Naive B cell (primary cell): ENCODE results near the gene FSIP2. TPM values are rescaled to one million over a fixed set of nuclear protein-coding genes. Genes with fewer than 3 reads are reported as not detected.

ENCODE experiments used
- ATAC-seq, 2 donors: fragments of 150-1000 bp; cut with Tn5 transposase; 2 replicates each; pipeline ENCODE4 v1.10.0; 2021; ENCODE audit warnings: low read depth in 2 of 2, mild to moderate bottlenecking in 2 of 2, moderate library complexity in 2 of 2
- DNase-seq: peaks from one replicate; pipeline ENCODE4 v3.0.0; 2022
- H3K27ac Mint-ChIP-seq, 6 donors: one replicate each; pipeline ENCODE4 v1.8.0; 2020 to 2022; ENCODE audit warnings: mild to moderate bottlenecking in 6 of 6, mixed read lengths in 6 of 6, moderate library complexity in 5 of 6, inconsistent platforms in 2 of 6
- H3K27me3 Mint-ChIP-seq, 3 donors: one replicate each; pipeline ENCODE4 v1.8.0; 2021 to 2022; ENCODE audit warnings: mixed read lengths in 3 of 3, mild to moderate bottlenecking in 1 of 3
- H3K36me3 Mint-ChIP-seq, 2 donors: one replicate each; pipeline ENCODE4 v1.8.0; 2020 to 2022; ENCODE audit warnings: mixed read lengths in 2 of 2, inconsistent platforms in 1 of 2, mild to moderate bottlenecking in 1 of 2
- H3K4me1 Mint-ChIP-seq, 3 donors: one replicate each; pipeline ENCODE4 v1.8.0; 2020 to 2022; ENCODE audit warnings: mixed read lengths in 3 of 3, inconsistent platforms in 1 of 3, mild to moderate bottlenecking in 1 of 3, moderate library complexity in 1 of 3
- H3K4me3 Mint-ChIP-seq, 8 donors: one replicate each; pipeline ENCODE4 v1.8.0; 2020 to 2022; ENCODE audit warnings: mild to moderate bottlenecking in 8 of 8, mixed read lengths in 8 of 8, moderate library complexity in 8 of 8, inconsistent platforms in 2 of 8
- H3K9me3 Mint-ChIP-seq, 7 donors: one replicate each; pipeline ENCODE4 v1.8.0; 2020 to 2022; ENCODE audit warnings: mixed read lengths in 7 of 7, mild to moderate bottlenecking in 5 of 7, inconsistent platforms in 2 of 7, moderate library complexity in 1 of 7
- polyA plus RNA-seq, 6 donors: library from polyadenylated mRNA; unstranded; fragments of 300-500 nt; fragmentation: Illumina TruSeq; gene quantifications; one replicate each; pipeline ENCODE4 v1.2.3, GENCODE V29; 2021; ENCODE audit warnings: low read depth in 6 of 6

Gene FSIP2
- polyA plus RNA-seq, 6 donors from 2014 or later, result 0.12 TPM; not detected in 5

DNA sequence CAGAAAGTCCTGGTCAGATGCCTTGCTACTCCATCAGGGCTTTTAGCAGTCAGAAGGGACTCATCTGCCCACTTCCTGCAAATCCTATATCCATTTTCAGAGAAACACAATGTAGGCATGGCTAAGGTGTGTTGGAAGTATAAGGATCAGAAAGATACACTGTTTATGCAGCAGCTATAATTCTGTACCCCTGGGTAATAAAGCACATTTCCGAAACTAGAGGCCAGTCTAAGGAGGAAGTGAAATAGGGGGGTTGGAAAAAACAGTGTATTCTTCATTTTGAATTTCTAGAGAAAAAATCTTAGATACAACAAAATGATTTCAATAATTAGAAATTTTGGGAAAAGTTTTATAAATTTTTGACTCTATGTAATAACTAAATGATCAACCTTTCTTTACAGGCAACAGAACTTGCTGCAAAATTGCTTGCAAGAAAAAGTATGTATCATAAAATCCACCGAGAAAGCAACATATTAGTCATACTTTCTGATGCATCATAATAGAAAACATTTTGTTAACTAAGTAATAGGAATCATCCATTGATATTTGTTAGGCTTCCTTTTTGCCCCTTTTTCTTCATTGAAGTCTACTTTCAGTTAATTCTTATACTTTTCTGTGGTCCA is 47.4 kb downstream of the FSIP2 start:
- Mint-ChIP-seq H3K27me3 (no peaks in the 10 kb centered on the region), H3K36me3 (no peaks in the 10 kb centered on the region), H3K9me3 (no peaks in the 10 kb centered on the region), H3K27ac (no peak overlapping the region), H3K4me3 (no peak overlapping the region), H3K4me1 (no peaks in the 10 kb centered on the region)
- DNase-seq (no peak), ATAC-seq (no peak)

DNA sequence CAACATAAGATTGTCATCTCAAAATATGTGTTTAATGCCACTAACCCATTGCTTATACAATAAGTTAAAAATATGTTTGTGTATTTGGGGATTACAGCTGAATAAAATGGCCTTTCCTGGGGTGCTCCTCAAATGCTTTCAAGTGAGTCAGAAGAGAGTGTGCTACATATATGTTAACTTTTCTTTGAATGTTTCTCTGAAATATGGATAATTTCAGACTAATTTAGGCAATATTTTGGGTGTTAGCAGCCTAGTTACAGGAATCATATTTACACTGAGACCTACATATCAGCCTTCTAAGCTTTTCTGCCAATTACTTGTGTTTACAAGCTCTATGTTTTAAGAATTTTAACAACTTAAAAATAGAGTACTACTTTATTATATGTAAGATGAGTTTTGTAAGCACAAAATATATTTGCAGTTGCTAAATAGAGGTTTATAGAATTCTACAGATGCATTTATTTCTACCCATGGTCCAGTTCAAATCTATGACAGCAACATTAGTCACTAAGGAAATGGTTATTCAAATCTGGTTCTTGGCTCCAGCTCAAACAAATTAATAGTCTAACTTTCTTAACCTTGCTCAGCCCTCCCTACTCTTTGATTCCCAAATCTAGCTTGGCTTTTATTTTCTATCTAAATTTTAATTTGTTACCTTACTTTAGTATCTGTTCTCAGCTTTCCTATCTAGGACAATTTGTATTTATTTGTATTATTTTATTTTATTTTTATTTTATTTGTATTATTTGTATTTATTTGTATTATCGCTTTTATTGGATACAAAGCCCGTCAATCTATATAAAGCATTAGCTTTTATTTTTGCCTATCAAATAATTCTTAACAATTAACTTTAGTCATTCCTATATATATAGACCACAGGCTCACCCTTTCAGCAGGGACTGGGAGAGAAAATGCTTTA is 48.9 kb downstream of the FSIP2 start:
- Mint-ChIP-seq H3K27me3 (no peaks in the 10 kb centered on the region), H3K36me3 (peaks cover 0 to 5% of the 10 kb centered on the region in 2 donors), H3K4me1 (no peaks in the 10 kb centered on the region), H3K9me3 (no peaks in the 10 kb centered on the region), H3K27ac (no peak overlapping the region), H3K4me3 (no peak overlapping the region)
- no peak for DNase-seq
- ATAC-seq, result no peak

DNA sequence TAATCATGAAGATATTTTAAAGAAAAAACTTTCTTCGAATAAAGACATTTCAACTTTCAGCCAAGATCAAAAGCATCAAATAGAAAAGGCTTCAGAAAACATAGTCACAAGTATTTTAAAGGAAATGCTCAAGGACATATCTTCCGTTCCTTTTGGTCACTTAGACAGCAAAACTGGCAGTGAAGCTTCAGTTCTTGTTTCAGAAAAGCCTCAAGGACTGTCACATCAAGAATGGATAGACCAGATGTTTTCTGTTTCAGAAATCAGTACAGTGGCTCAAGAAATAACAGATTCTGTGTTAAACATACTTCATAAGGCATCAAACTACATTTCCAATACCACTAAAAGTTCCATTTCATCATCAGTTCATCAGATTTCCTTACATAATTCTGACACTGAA is 51.8 kb downstream of the FSIP2 start:
- Mint-ChIP-seq H3K4me1 (no peaks in the 10 kb centered on the region), H3K27me3 (no peaks in the 10 kb centered on the region), H3K4me3 (no peak overlapping the region), H3K27ac (no peak overlapping the region), H3K9me3 (no peaks in the 10 kb centered on the region), H3K36me3 (peaks cover 0 to 5% of the 10 kb centered on the region in 2 donors)
- ATAC-seq (no peak), DNase-seq (no peak)

DNA sequence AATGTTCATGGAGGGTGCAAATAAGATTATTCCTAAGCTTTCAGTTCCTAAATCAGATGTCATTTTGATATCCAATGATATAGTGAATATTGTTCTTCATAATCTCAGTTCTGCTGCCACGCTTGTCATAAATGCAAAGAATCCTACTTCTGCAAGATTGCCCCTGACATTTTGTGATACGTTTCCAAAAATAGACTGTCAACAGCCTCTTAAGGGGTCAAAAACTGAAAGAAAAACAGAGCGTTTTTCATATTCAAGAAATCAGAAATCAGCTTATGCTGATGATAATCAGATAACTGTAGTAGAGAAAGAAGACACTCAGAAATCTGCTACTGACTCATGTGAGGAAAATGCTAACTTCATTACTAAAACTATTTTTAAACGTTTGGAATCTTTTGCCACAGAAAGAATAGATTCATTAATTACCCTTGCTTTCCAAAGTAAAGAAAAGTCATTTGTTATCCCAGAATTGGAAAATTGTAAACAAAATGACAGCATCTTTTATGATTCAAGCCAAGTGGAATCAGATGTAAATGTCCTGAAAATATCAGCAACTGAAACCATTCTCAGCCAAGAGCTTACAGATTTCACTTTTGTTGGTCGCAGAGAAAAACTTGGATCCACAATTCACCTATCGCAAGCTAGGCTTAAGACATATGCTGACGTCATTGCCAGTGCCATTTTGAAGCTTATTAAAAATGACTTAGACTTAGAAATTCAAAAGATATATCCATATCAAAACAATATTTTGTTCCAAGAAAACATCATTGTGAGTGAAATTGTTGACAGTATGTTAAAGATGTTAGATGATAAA is 55.1 kb downstream of the FSIP2 start:
- DNase-seq (no peak), ATAC-seq (no peak)
- Mint-ChIP-seq H3K9me3 (no peaks in the 10 kb centered on the region), H3K4me1 (no peaks in the 10 kb centered on the region), H3K36me3 (peaks cover 0 to 5% of the 10 kb centered on the region in 2 donors), H3K4me3 (no peak overlapping the region), H3K27me3 (no peaks in the 10 kb centered on the region), H3K27ac (no peak overlapping the region)

DNA sequence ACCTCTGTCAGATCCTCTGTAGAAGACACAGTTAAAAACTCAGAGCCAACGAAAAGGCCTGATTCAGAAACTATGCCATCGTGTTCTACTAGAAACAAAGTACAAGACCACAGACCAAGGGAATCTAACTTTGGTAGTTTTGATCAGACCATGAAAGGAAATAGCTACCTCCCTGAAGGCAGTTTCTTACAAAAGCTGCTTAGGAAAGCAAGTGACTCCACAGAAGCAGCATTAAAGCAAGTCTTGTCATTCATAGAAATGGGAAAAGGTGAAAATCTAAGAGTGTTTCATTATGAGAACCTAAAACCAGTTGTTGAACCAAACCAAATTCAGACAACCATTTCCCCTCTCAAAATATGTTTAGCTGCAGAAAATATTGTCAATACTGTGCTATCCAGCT is 58.2 kb downstream of the FSIP2 start:
- no peaks in the 10 kb centered on the region for H3K9me3 Mint-ChIP-seq
- no peak overlapping the region for H3K27ac Mint-ChIP-seq
- H3K4me1 Mint-ChIP-seq, result no peaks in the 10 kb centered on the region
- ATAC-seq (no peak), DNase-seq (no peak)
- peaks cover 0 to 9% of the 10 kb centered on the region in 2 donors for H3K36me3 Mint-ChIP-seq
- no peak overlapping the region for H3K4me3 Mint-ChIP-seq
- no peaks in the 10 kb centered on the region for H3K27me3 Mint-ChIP-seq

DNA sequence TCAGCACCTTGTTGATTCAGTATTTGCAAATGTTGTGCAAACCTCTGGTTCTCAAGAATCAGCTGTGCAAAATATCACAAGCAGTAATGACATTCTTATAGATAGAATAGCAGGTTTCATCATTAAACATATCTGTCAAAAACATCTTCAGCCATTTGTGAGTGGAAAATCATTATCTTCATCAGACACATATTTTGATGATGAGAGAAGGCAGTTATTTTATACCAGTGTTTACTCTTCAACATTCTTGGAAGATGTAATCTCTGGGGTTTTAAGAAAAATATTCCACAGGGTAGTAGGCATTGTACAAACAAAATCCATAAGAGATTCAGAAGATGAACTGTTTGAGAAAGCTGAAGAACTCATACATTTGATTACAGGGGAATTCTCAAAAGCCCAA is 64.3 kb downstream of the FSIP2 start:
- no peaks in the 10 kb centered on the region for H3K27me3 Mint-ChIP-seq
- no peaks in the 10 kb centered on the region for H3K9me3 Mint-ChIP-seq
- H3K36me3 Mint-ChIP-seq, result peaks cover 0 to 16% of the 10 kb centered on the region in 2 donors
- no peak for DNase-seq
- H3K27ac Mint-ChIP-seq, result no peak overlapping the region
- no peaks in the 10 kb centered on the region for H3K4me1 Mint-ChIP-seq
- ATAC-seq, result no peak
- no peak overlapping the region for H3K4me3 Mint-ChIP-seq

DNA sequence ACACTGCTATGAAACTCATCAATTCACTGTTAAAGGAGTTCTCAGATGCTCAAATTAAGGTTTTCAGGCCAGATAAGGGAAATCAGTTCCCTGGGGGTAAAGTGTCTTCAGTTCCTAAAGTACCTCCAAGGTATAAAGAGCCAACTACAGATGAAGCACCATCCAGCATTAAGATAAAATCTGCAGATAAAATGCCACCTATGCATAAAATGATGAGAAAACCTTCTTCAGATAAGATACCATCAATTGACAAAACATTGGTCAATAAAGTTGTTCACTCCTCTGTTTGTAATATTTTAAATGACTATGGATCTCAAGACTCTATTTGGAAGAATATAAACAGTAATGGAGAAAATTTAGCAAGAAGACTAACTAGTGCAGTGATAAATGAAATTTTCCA is 68.2 kb downstream of the FSIP2 start:
- H3K4me1 Mint-ChIP-seq, result no peaks in the 10 kb centered on the region

DNA sequence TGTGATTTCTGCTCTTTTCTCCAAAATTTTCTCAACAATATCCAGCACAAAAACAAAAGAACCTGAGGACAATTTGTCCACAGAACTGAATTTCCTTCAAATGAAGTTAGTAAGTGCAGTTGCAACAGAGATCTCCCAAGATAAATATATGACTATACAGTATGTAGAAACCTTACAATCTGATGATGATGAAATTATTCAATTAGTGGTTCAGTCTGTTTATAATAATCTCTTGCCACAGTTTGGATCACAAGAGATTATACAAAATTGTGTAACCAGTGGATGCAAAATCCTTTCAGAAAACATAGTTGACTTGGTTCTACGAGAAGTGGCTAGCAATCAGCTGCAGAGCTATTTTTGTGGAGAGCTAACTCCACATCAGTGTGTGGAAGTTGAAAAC is 68.7 kb downstream of the FSIP2 start:
- no peaks in the 10 kb centered on the region for H3K4me1 Mint-ChIP-seq
- no peaks in the 10 kb centered on the region for H3K27me3 Mint-ChIP-seq
- peaks cover 0 to 12% of the 10 kb centered on the region in 2 donors for H3K36me3 Mint-ChIP-seq
- DNase-seq (no peak), ATAC-seq (no peak)
- H3K9me3 Mint-ChIP-seq, result peaks cover 0 to 4% (median 0%) of the 10 kb centered on the region in 7 donors
- no peak overlapping the region for H3K27ac Mint-ChIP-seq
- H3K4me3 Mint-ChIP-seq, result no peak overlapping the region

More for the DNA sequence above, 68.2 kb downstream of the FSIP2 start:
- peaks cover 0 to 12% of the 10 kb centered on the region in 2 donors for H3K36me3 Mint-ChIP-seq
- H3K27ac Mint-ChIP-seq, result no peak overlapping the region
- no peak overlapping the region for H3K4me3 Mint-ChIP-seq
- no peak for DNase-seq
- H3K9me3 Mint-ChIP-seq, result peaks cover 0 to 4% (median 0%) of the 10 kb centered on the region in 7 donors
- ATAC-seq, result no peak
- H3K27me3 Mint-ChIP-seq, result no peaks in the 10 kb centered on the region

DNA sequence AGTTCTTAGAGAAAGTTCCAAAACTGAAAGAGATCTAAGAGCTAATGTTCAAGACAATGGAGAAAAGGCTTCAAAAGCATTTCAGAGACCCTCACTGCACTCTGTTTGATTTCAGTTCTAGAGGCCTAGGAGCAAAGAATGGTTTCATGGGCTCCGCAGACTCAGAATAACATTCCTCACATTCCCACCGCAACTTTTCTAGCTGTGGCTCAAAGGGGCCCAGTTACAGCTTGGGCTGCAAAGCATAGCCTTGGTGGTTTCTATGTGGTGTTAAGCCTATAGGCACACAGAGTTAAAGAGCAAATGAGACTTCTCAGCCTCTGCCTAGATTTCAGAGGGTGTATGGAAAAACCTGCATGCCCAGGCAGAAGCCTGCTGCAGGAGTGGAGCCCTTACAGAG is 73.0 kb downstream of the FSIP2 start:
- no peaks in the 10 kb centered on the region for H3K4me1 Mint-ChIP-seq
- no peaks in the 10 kb centered on the region for H3K27me3 Mint-ChIP-seq
- no peak for ATAC-seq
- no peak overlapping the region for H3K4me3 Mint-ChIP-seq
- H3K36me3 Mint-ChIP-seq, result peaks cover under 1 to 3% of the 10 kb centered on the region in 2 donors
- H3K9me3 Mint-ChIP-seq, result peaks cover 0 to 10% (median 1%) of the 10 kb centered on the region in 7 donors
- DNase-seq, result no peak
- no peak overlapping the region for H3K27ac Mint-ChIP-seq

DNA sequence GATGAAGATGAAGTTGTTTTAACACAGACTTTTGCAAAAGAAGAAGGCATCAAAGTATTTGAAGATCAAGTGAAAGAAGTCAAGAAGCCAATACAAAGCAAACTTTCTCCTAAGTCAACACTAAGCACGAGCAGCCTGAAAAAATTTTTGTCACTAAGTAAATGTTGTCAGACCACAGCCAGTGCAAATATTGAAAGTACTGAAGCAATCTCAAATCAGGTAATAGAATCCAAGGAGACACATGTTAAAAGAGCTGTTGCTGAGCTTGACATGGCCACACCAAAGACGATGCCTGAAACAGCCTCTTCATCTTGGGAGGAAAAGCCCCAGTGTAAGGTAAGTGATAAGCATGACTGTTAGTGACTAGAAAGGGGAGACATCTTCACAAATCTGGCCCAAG is 75.1 kb downstream of the FSIP2 start:
- no peak for DNase-seq
- Mint-ChIP-seq H3K9me3 (peaks cover 6 to 25% (median 16%) of the 10 kb centered on the region in 7 donors), H3K27me3 (no peaks in the 10 kb centered on the region), H3K27ac (no peak overlapping the region), H3K36me3 (peaks cover 0 to 12% of the 10 kb centered on the region in 2 donors), H3K4me3 (peak overlapping the region in 1 of 8 donors; percentile 12), H3K4me1 (no peaks in the 10 kb centered on the region)
- no peak for ATAC-seq

DNA sequence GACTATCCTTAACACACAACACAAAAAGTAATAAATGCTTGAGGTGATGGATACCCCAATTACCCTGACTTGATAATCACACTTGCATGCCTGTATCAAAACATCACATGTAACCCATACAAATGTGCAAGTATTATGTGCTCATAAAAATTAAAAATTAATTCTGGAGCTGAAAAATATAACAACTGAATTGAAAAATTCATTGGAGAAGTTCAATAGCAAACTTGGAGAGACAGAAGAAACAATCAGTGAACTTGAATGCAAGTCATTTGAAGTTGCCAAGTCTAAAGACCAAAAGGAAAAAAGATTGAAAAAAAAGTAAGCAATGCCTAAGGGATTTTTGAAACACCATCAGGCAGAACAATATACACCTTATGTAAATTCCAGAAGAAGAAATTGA is 79.4 kb downstream of the FSIP2 start:
- H3K4me3 Mint-ChIP-seq, result no peak overlapping the region
- no peaks in the 10 kb centered on the region for H3K27me3 Mint-ChIP-seq
- ATAC-seq (no peak), DNase-seq (no peak)
- H3K36me3 Mint-ChIP-seq, result peaks cover 0 to 21% of the 10 kb centered on the region in 2 donors
- peaks cover 7 to 35% (median 20%) of the 10 kb centered on the region in 7 donors for H3K9me3 Mint-ChIP-seq
- no peaks in the 10 kb centered on the region for H3K4me1 Mint-ChIP-seq
- H3K27ac Mint-ChIP-seq, result no peak overlapping the region

DNA sequence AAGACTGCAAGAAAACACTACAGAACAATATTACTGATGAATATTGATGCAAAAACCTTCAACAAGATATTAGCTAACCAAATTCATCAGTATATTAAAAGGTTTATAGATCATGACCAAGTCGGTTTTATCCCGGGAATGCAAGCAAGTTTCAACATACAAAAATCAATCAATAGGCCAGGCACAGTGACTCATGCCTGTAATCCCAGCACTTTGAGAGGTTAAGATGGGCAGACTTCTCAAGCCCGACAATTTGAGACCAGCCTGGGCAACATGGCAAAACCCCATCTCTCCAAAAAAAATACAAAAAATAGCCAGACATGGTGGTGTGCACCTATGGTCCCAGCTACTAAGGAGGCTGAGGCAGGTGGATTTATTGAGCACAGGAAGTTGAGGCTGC is 82.9 kb downstream of the FSIP2 start:
- ATAC-seq, result no peak
- Mint-ChIP-seq H3K27ac (no peak overlapping the region), H3K9me3 (peaks cover 7 to 35% (median 19%) of the 10 kb centered on the region in 7 donors), H3K27me3 (no peaks in the 10 kb centered on the region), H3K36me3 (peaks cover 0 to 19% of the 10 kb centered on the region in 2 donors), H3K4me1 (no peaks in the 10 kb centered on the region), H3K4me3 (no peak overlapping the region)
- no peak for DNase-seq

DNA sequence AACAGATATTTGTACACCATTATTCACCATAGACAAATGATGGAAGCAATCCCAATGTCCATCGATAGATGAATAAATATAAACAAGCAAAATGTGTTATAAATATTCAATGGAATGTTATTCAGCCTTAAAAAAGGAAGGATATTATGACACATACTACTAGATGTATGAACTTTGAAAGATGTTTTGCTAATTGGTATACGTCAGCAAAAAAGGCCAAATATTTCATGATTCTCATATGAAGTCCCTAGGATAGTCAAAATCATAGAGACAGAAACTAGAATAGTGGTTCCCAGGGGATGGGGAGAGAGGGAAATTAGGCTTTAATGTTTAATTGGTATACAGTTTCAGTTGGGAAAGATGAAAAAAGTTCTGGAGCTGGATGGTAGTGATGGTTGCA is 85.2 kb downstream of the FSIP2 start:
- no peaks in the 10 kb centered on the region for H3K4me1 Mint-ChIP-seq
- no peaks in the 10 kb centered on the region for H3K27me3 Mint-ChIP-seq
- peaks cover 0 to 15% (median 14%) of the 10 kb centered on the region in 7 donors for H3K9me3 Mint-ChIP-seq
- H3K4me3 Mint-ChIP-seq, result no peak overlapping the region
- no peak overlapping the region for H3K27ac Mint-ChIP-seq
- no peak for DNase-seq
- ATAC-seq, result no peak
- H3K36me3 Mint-ChIP-seq, result peaks cover 0 to 8% of the 10 kb centered on the region in 2 donors
